Stomach (tissue), 9 donors: ENCODE measurements around the gene FOXC2. TPM values are rescaled to one million over a fixed set of nuclear protein-coding genes. Genes with fewer than 3 reads are reported as not detected.

Source experiments
- DNase-seq, 2 donors: peaks; one replicate each; pipeline versions ENCODE4 v3.0.0 to v3.0.0-alpha.2; 2013 to 2019
- H3K27ac ChIP-seq, 5 donors: fragments of 200-600 bp in 4 of 5; sonication (generic) in 4 of 5; one replicate each; pipeline ENCODE4 v1.5.1; 2013 to 2019; ENCODE audit warnings: mild to moderate bottlenecking in 1 of 5, moderate library complexity in 1 of 5
- H3K27me3 ChIP-seq, 3 donors: fragments of 200-600 bp; sonication (generic); one replicate each; pipeline ENCODE4 v1.5.1; 2017 to 2019; ENCODE audit warnings: mixed run types in 1 of 3
- H3K36me3 ChIP-seq, 4 donors: fragments of 200-600 bp; sonication (generic); 1 replicate in 3 of 4; 2 replicates in 1 of 4; pipeline ENCODE4 v1.5.1; 2016 to 2019
- H3K4me1 ChIP-seq, 4 donors: fragments of 200-600 bp; sonication (generic); one replicate each; pipeline ENCODE4 v1.5.1; 2016 to 2019
- H3K4me3 ChIP-seq, 4 donors: fragments of 200-600 bp; sonication (generic) in 3 of 4; one replicate each; pipeline ENCODE4 v1.5.1; 2016 to 2019; ENCODE audit warnings: mild to moderate bottlenecking in 1 of 4
- H3K9me3 ChIP-seq, 4 donors: fragments of 200-600 bp; sonication (generic); one replicate each; pipeline ENCODE4 v1.5.1; 2016 to 2019
- CTCF ChIP-seq, 7 experiments: fragments of 450-650 bp in 4 of 7; fragments of 200-600 bp in 3 of 7; sonication (generic) in 3 of 7; IDR thresholded peaks; one replicate each; pipeline ENCODE4 v1.5.1; 2016 to 2019; ENCODE audit warnings: antibody characterized with exemption in 7 of 7, control low read depth in 2 of 7, mild to moderate bottlenecking in 1 of 7
- EP300 ChIP-seq: sonication (generic); formaldehyde crosslinking; IDR thresholded peaks from one replicate; pipeline ENCODE4 v1.6.1; 2017; ENCODE audit warnings: antibody characterized with exemption
- POLR2A ChIP-seq, 4 donors: fragments of 450-650 bp; IDR thresholded peaks; one replicate each; pipeline ENCODE4 v1.6.1; 2016; ENCODE audit warnings: antibody characterized with exemption in 4 of 4, control low read depth in 2 of 4, mild to moderate bottlenecking in 1 of 4, moderate library complexity in 1 of 4
- POLR2AphosphoS5 ChIP-seq, 3 donors: sonication (generic); formaldehyde crosslinking; IDR thresholded peaks; one replicate each; pipeline ENCODE4 v1.6.1; 2016; ENCODE audit warnings: antibody characterized with exemption in 3 of 3
- WGBS, 5 donors: extraction: QIAGEN DNeasy Blood & Tissue Kit in 3 of 5; methylation state at CpG; one replicate each; pipeline versions ENCODE4 v1.1.5 to v1.1.7; 2013 to 2018; 5-methylcytosine and 5-hydroxymethylcytosine counted together
- intact Hi-C: fragments of 100-400 bp; cut with DNase I; formaldehyde crosslinking; loops from one replicate; pipeline ENCODE4 v1.15.1; 2023; ENCODE audit warnings: low total_unique reads
- polyA plus RNA-seq, 3 donors: library from polyadenylated mRNA; stranded (reverse); fragments of 200-250 nt; gene quantifications; one replicate each; pipeline ENCODE4 v1.2.3, GENCODE V29; 2013
- total RNA-seq, 5 donors: library from RNA; depleted of rRNA; stranded (reverse); fragments of >200 nt; gene quantifications; one replicate each; pipeline versions ENCODE4 v1.1.0 to v1.2.3, GENCODE V29; 2014 to 2016
- donor health status: healthy with polysubstance abuse.
- donor health status: Bipolar disorder and iron deficiency.
- donor health status: healthy.

FOXC2 gene
- total and polyA plus RNA-seq, 8 donors, result 0.08 to 0.18 (median 0.12) TPM; not detected in 5

- TF ChIP-seq POLR2A (IDR thresholded peaks at IDR 0.05), result no peak
- TF ChIP-seq EP300, result no peak
- TF ChIP-seq CTCF (IDR thresholded peaks at IDR 0.05), result no peak
- no peak for TF ChIP-seq POLR2AphosphoS5 (IDR thresholded peaks at IDR 0.05)
- 28 to 60% (median 44%) methylated on average over 8 of the region's 8 CpGs for WGBS, 5 donors
- DNase-seq, result no peak
- Histone ChIP-seq H3K9me3 (no peaks in the 10 kb centered on the region), H3K4me3 (no peak overlapping the region), H3K27ac (no peak overlapping the region), H3K36me3 (no peaks in the 10 kb centered on the region), H3K4me1 (peaks cover 0 to 20% (median 18%) of the 10 kb centered on the region in 4 donors), H3K27me3 (peaks cover 25 to 100% (median 85%) of the 10 kb centered on the region in 3 donors)
- intact Hi-C loops, result no loop called here
Measured at GRCh38 chr16:86573215-86573614, 6.6 kb downstream of the FOXC2 start.

DNA sequence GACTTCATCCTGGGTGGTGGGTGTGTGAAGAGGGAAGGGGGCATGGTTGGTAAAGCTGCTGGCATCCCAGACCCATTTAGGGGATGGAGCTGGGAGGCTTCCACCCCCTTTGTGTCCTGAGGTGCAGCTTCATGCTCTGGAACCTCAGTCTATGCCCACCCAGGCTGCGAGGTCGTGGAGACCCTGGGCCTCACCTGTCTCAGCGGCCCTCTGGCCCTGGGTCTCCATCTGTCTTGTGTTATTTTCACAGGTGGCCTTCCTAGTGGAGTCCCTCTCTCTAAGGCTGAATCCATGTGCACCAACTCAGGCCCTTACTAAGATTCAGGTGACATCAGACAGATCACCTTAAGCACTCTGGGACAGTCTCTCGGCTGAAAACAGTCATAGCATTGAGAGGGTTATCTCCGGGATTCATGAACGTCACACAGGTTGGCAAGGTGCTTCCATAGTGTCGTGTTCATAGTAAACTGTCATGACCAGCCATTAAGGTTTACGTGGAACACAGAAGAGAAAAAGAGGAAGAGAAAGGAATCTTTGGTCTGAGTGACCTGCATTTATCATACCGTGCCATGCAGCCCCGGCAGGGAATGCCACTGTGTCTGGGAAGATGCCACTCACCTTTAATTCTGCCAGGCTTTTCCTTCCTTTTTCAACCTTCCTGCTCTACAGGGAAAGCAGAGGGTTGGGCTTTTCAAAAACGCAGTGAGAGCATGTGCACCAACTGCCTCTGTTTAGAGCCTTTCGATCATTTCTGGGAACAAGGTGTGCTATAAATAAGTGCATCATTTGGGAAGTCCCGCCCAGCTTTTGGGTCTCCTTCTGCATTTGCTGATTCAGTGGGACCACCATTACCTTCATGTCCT, 7.2 kb downstream of the FOXC2 start:
- peaks cover 5 to 27% (median 21%) of the 10 kb centered on the region in 4 donors for H3K4me1 ChIP-seq
- intact Hi-C loops, result no loop called here
- H3K27me3 ChIP-seq, result peaks cover 24 to 100% (median 85%) of the 10 kb centered on the region in 3 donors
- H3K36me3 ChIP-seq, result no peaks in the 10 kb centered on the region
- no peak overlapping the region for H3K27ac ChIP-seq
- no peak for DNase-seq
- H3K4me3 ChIP-seq, result no peak overlapping the region
- WGBS, 5 donors, result 39 to 60% (median 47%) methylated on average over 13 of the region's 13 CpGs
- no peak for TF ChIP-seq POLR2AphosphoS5 (IDR thresholded peaks at IDR 0.05)
- no peak for TF ChIP-seq EP300
- TF ChIP-seq POLR2A (IDR thresholded peaks at IDR 0.05), result no peak
- no peak for TF ChIP-seq CTCF (IDR thresholded peaks at IDR 0.05)
- no peaks in the 10 kb centered on the region for H3K9me3 ChIP-seq

DNA sequence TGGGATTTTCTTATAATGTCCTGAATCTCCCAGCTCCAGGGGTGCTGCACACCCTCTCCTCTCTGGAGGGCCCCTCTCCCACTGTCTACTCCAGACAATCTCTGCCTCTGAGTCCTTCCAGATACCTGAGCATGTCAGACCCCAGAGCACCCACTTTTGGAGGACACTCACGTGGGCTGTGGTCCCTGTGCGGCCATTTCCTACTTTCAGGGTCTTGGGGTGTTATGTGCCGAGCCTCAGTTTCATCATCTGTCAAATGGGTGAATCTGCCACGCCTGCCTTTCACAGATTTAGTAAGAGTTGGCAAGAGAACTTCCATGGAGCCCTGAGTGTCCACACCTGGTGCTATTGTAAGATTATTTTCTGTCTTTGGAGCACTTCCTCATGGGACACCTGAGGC, 8.0 kb downstream of the FOXC2 start:
- DNase-seq, result no peak
- WGBS, 5 donors, result 46 to 74% (median 60%) methylated on average over 4 of the region's 4 CpGs
- no peaks in the 10 kb centered on the region for H3K36me3 ChIP-seq
- peaks cover 21 to 100% (median 88%) of the 10 kb centered on the region in 3 donors for H3K27me3 ChIP-seq
- peaks cover 9 to 35% (median 27%) of the 10 kb centered on the region in 4 donors for H3K4me1 ChIP-seq
- H3K9me3 ChIP-seq, result no peaks in the 10 kb centered on the region
- TF ChIP-seq EP300 (no peak), CTCF (IDR thresholded peaks at IDR 0.05) (no peak), POLR2A (IDR thresholded peaks at IDR 0.05) (no peak), POLR2AphosphoS5 (IDR thresholded peaks at IDR 0.05) (no peak)
- no peak overlapping the region for H3K4me3 ChIP-seq
- no peak overlapping the region for H3K27ac ChIP-seq
- intact Hi-C loops, result no loop called here

DNA sequence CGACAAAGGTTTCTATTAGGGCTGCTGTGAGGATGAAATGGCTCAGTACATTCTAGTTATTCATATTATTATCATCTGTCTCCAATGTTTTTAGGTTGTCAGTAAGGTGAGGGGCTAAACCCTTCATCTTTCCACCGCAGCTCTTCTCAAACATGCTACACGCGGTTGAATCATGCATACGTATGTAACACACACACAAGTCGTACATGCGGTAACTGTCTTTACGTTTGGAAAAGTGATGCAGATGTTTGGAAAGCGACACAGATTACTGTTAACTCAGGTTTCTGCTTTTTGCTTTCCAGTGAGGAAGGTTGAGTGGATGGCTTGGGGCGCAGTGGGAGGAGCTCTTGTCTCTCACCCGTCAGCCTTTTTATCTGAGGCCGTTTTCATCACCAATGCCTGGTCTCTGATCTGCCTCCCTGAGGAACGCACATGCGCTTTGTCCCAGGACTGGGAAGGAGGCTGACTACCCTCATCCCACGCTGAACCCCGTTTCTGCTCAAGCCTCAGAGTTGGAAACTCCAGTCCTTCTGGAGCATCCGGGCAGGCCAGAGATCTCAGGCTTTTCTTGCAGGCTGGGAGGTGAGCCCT, 8.6 kb downstream of the FOXC2 start:
- Histone ChIP-seq H3K27me3 (peaks cover 25 to 100% (median 88%) of the 10 kb centered on the region in 3 donors), H3K4me3 (peak overlapping the region in 2 of 4 donors; percentile 37 to 44), H3K36me3 (no peaks in the 10 kb centered on the region), H3K9me3 (no peaks in the 10 kb centered on the region), H3K4me1 (peaks cover 9 to 37% (median 28%) of the 10 kb centered on the region in 4 donors), H3K27ac (peak overlapping the region in 2 of 5 donors; percentile 61 to 75)
- intact Hi-C loops, result no loop called here
- 38 to 71% (median 54%) methylated on average over 17 of the region's 17 CpGs for WGBS, 5 donors
- no peak for DNase-seq
- TF ChIP-seq EP300 (no peak), POLR2AphosphoS5 (IDR thresholded peaks at IDR 0.05) (no peak), CTCF (IDR thresholded peaks at IDR 0.05) (no peak), POLR2A (IDR thresholded peaks at IDR 0.05) (no peak)
